Ovary (tissue), 9 donors: ENCODE measurements around the gene TP53I11. TPM values are rescaled to one million over a fixed set of nuclear protein-coding genes. Genes with fewer than 3 reads are reported as not detected.
A peak's percentile ranks its signal among the peaks of the same experiment; 100 is the strongest.

Experiments
- DNase-seq, 5 donors: peaks; one replicate each; pipeline ENCODE4 v3.0.0-alpha.2; 2019 to 2020
- H3K27ac ChIP-seq, 2 donors: fragments of 200-600 bp; one replicate each; pipeline versions ENCODE4 v1.5.1 to v1.8.0; 2019 to 2022
- H3K27me3 ChIP-seq: fragments of 200-600 bp; one replicate; pipeline ENCODE4 v1.8.0; 2022
- H3K36me3 ChIP-seq: fragments of 200-600 bp; sonication (generic); one replicate; pipeline ENCODE4 v1.5.1; 2019
- H3K4me1 ChIP-seq: one replicate; pipeline ENCODE4 v1.8.1; 2013; ENCODE audit warnings: mild to moderate bottlenecking, moderate library complexity; ENCODE audit not compliant: insufficient read depth
- H3K4me3 ChIP-seq: fragments of 200-600 bp; sonication (generic); one replicate; pipeline ENCODE4 v1.5.1; 2017
- H3K9me3 ChIP-seq, 2 donors: fragments of 200-600 bp in 1 of 2; sonication (generic) in 1 of 2; one replicate each; pipeline versions ENCODE4 v1.5.1 to v1.8.1; 2013 to 2019; ENCODE audit warnings: mild to moderate bottlenecking in 1 of 2, moderate library complexity in 1 of 2
- EP300 ChIP-seq: sonication (generic); formaldehyde crosslinking; IDR thresholded peaks from one replicate; pipeline ENCODE4 v1.6.1; 2017; ENCODE audit warnings: antibody characterized with exemption
- POLR2A ChIP-seq: fragments of 450-650 bp; IDR thresholded peaks from one replicate; pipeline ENCODE4 v1.6.1; 2017; ENCODE audit warnings: antibody characterized with exemption, mild to moderate bottlenecking, moderate library complexity
- WGBS, 3 donors: extraction: QIAGEN DNeasy Blood & Tissue Kit in 1 of 3; methylation state at CpG; one replicate each; pipeline versions ENCODE4 v1.1.5 to v1.1.7; 2013 to 2017; 5-methylcytosine and 5-hydroxymethylcytosine counted together
- intact Hi-C, 4 donors: fragments of 100-400 bp; cut with DNase I; formaldehyde crosslinking; loops; one replicate each; pipeline versions ENCODE4 v1.11.0 to v1.15.1; 2022 to 2023
- polyA plus RNA-seq, 2 donors: library from polyadenylated mRNA; stranded (reverse); fragments of 200-250 nt in 1 of 2; fragments of 350-450 nt in 1 of 2; fragmentation: Illumina TruSeq in 1 of 2; extraction: RNeasy Lipid Tissue Mini Kit (QIAGEN cat#74804) in 1 of 2; gene quantifications; one replicate each; pipeline ENCODE4 v1.2.3, GENCODE V29; 2013 to 2014
- total RNA-seq, 7 donors: library from RNA; depleted of rRNA in 2 of 7; stranded (reverse); fragments of >200 nt in 2 of 7; fragmentation: NEBNext Ultra II Directional in 3 of 7; extraction: Animal tissue kit (Norgen Biotek cat#: 25700) in 3 of 7; gene quantifications; one replicate each; pipeline versions ENCODE4 v1.1.0 to v1.2.4, GENCODE V29; 2016 to 2023
- TF ChIP-seq, protein P1 (sequence below), 3 donors: fragments of 450-650 bp in 2 of 3; fragments of 200-600 bp in 1 of 3; IDR thresholded peaks; one replicate each; pipeline versions ENCODE4 v1.5.1 to v1.8.0; 2016 to 2022; ENCODE audit warnings: antibody characterized with exemption in 3 of 3, mild to moderate bottlenecking in 1 of 3
- donor health status: DM: no; HTN: no; CAD: no; lungs with moderate emphysema.
- donor health status: DM: no; HTN: no; CAD: no.
- donor health status: Bipolar disorder and iron deficiency.
- donor health status: DM: yes; HTN: yes; CAD: no.
- donor health status: DM: no; HTN: no; CAD: no.
- donor health status: DM: yes; HTN: yes; CAD: no.

Gene TP53I11
- total and polyA plus RNA-seq, 9 donors = 9.2 to 51.9 (median 21.8) TPM

DNA sequence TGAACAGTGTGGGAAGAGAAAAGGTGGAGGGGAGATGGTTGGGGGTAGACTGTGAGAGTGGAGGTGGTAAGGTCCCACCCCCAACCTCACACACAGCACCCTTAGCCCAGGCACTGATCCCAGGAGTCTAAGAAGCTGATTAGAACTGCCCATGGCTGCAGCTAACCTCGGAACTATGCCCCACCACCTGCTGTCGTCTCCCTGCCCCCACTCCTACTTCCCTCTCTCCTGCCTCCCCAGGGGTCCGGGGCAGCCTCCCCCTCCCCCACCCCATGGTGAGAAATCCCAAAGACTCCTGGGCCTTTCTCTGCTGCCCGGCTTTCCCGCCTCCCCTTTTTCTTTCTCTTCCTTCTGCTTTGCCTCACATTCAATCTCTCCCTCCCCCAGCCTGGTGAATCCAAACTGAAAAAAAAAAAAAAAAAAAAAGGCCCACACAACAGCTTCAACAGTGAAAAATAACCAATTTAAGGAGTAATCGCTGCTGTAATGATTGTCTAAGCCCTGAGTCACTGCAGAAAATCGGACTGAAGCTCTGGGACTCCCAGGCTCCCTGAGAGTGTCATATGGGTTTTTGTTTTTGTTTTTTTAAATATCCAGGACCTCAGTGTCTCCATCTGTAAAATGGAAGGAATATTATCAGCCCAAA lies 9.6 kb upstream of the TP53I11 start:
- 22 to 31% (median 24%) methylated on average over 7 of the region's 7 CpGs for WGBS, 3 donors
- TF ChIP-seq, protein P1, sequence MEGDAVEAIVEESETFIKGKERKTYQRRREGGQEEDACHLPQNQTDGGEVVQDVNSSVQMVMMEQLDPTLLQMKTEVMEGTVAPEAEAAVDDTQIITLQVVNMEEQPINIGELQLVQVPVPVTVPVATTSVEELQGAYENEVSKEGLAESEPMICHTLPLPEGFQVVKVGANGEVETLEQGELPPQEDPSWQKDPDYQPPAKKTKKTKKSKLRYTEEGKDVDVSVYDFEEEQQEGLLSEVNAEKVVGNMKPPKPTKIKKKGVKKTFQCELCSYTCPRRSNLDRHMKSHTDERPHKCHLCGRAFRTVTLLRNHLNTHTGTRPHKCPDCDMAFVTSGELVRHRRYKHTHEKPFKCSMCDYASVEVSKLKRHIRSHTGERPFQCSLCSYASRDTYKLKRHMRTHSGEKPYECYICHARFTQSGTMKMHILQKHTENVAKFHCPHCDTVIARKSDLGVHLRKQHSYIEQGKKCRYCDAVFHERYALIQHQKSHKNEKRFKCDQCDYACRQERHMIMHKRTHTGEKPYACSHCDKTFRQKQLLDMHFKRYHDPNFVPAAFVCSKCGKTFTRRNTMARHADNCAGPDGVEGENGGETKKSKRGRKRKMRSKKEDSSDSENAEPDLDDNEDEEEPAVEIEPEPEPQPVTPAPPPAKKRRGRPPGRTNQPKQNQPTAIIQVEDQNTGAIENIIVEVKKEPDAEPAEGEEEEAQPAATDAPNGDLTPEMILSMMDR (IDR thresholded peaks at IDR 0.05) = no peak
- no peak for TF ChIP-seq POLR2A
- no peak for TF ChIP-seq EP300

DNA sequence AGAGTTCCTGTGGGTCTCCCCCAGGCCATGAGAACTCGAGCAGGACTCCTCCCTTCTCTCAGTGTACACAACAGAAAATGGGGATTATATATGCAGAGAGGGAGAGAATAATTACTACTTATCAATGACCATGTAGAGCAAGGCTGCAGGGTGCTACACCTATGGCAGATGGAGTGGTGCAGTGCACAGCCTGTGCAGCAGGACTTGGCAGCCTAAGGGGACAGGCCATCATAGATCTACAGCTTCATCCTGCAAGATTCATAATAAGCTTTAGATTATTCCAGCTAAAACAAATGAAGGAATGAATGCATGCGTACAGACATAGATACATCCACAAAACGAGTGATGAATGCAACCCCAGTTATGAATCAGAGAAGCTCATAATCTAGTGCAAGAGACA lies 8.4 kb upstream of the TP53I11 start:
- Histone ChIP-seq H3K4me1 (no peaks in the 10 kb centered on the region), H3K4me3 (no peak overlapping the region), H3K27me3 (no peaks in the 10 kb centered on the region), H3K27ac (no peak overlapping the region), H3K9me3 (no peaks in the 10 kb centered on the region), H3K36me3 (no peaks in the 10 kb centered on the region)
- DNase-seq = no peak
- TF ChIP-seq EP300 (no peak), POLR2A (no peak)
- TF ChIP-seq, protein P1 (IDR thresholded peaks at IDR 0.05) = no peak
- 84 to 86% (median 85%) methylated on average over 3 of the region's 3 CpGs for WGBS, 3 donors
- intact Hi-C loops = no loop called here

More for the DNA sequence above, 9.6 kb upstream of the TP53I11 start:
- H3K4me1 ChIP-seq = no peaks in the 10 kb centered on the region
- no peak overlapping the region for H3K4me3 ChIP-seq
- H3K27me3 ChIP-seq = no peaks in the 10 kb centered on the region
- no peak overlapping the region for H3K27ac ChIP-seq
- no peaks in the 10 kb centered on the region for H3K36me3 ChIP-seq
- no peak for DNase-seq
- H3K9me3 ChIP-seq = no peaks in the 10 kb centered on the region
- intact Hi-C loops = no loop called here

DNA sequence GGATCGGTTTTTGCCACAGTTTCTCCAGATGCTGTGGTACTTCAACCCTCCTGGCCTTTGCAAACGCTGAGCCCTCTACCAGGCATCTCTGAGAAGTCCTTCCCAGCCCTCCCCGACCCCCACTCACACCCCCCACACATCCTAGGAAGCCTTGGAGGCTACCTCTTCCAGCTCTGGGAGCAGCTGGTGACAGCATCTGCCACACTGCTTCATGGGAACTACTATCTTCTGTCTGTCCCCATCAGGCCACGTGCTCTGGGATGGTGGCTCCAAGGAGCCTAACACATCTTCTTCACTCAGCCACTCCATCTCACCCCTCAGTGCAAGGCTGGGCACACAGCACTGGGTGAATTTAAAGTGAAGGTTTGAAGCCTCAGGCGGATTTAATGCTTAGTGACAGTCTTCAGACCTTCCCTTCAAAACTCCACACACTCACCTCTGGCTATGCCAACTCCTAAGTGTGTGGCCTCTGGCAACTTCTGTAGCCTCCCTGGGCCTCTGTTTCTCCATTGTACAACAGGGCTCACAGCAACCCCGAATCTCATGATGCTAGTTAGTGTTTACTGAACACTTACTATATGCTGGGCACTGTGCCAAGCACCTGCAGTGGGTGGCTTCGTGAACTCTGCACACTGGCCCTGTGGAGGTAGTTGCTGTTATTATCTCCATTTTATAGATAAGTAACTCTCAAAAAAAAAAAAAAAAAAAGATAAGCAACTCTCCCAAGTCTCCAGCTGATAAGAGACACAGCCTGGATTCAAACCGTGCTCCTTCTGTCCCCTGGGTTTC lies 7.3 kb upstream of the TP53I11 start:
- Histone ChIP-seq H3K9me3 (no peaks in the 10 kb centered on the region), H3K27me3 (no peaks in the 10 kb centered on the region), H3K4me1 (no peaks in the 10 kb centered on the region), H3K36me3 (no peaks in the 10 kb centered on the region), H3K27ac (no peak overlapping the region), H3K4me3 (no peak overlapping the region)
- intact Hi-C loops = no loop called here
- TF ChIP-seq EP300 = no peak
- TF ChIP-seq POLR2A = no peak
- WGBS, 3 donors = 65 to 73% (median 69%) methylated on average over 8 of the region's 8 CpGs
- DNase-seq = no peak

DNA sequence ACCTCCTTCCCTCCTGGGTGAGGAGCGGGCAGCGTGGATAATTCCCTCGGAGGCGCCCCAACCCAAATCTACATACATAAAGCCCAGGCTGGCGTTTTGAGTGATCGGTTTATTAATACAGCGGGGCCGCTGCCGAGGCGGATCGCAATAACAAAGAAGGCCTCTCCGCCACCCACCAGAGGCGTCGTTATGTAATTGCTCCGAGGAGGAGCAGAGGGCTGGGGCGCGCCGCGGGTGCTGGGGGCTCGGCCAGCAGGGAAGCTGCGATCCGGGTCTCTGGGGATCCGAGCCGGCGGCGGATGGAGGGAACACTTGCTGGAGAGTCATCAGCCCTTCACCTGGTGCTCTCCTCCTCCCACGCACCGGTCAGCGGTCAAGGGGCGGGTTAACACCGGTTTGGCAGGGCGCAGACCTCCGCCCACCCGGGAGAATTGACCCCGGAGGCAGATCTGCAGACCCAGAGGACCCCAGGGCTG lies 6.4 kb upstream of the TP53I11 start:
- Histone ChIP-seq H3K9me3 (no peaks in the 10 kb centered on the region), H3K27me3 (no peaks in the 10 kb centered on the region), H3K4me3 (no peak overlapping the region), H3K4me1 (no peaks in the 10 kb centered on the region), H3K36me3 (no peaks in the 10 kb centered on the region), H3K27ac (no peak overlapping the region)
- peak in 4 of 5 donors; percentile 19 to 51 (median 33) for DNase-seq
- TF ChIP-seq EP300 (no peak), POLR2A (no peak)
- TF ChIP-seq, protein P1 (IDR thresholded peaks at IDR 0.05) = no peak
- intact Hi-C loops = no loop called here
- WGBS, 3 donors = 14 to 18% (median 17%) methylated on average over 35 of the region's 35 CpGs
